HG02981 (cell line): ENCODE data around the gene PDE6G.
"Not testable (repeated sequence)": the region's sequence is repeated elsewhere in the genome, so short reads cannot be mapped to it uniquely, and the experiment has no call there.

ENCODE experiments used
- ATAC-seq: cut with Tn5 transposase; IDR thresholded peaks from one replicate; pipeline ENCODE4 v1.9.1; 2021; ENCODE audit warnings: mild to moderate bottlenecking, moderate library complexity; ENCODE audit not compliant: unreplicated experiment

PDE6G gene

DNA sequence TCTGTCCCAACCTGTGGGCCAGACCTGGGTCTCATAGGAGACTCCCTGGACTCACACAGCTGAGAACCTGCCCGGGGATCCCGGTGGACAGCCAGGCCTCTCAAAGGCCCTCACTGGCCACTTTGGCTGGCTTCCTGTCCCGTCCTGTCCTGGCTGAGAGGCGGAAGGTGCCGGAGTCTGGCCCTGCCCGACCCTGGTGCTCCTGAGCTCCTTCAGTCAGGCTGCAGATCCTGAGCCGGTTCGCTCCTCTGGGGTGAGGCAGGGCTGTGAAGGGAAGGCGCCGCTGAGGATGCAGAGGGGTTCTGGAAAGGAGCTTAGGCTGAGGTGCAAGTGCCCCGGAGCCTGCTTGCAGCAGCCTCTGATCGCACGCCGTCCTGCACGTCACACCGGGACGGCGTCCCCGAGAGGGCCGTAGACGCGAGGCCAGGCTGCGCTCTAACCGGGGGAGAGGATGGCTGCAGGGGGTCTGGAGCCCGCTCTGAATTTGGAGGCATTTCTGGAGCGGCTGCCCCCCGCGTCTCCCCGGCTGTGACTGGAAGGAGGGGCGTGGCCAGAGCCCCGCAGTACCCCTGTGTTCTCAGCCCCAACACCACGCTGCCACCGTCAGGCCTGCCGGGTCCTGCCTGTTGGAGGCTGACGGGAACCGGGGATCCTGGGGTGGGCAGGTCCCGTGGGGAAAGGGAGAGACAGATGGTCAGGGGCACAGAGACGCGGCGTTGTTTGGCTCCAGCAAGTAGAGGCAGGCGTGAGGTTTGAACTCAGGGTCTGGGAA lies 31.6 kb upstream of the PDE6G start:
- no peak for ATAC-seq

- ATAC-seq, result no peak
Measured at GRCh38 chr17:81686614-81687013, 30.3 kb upstream of the PDE6G start.

DNA sequence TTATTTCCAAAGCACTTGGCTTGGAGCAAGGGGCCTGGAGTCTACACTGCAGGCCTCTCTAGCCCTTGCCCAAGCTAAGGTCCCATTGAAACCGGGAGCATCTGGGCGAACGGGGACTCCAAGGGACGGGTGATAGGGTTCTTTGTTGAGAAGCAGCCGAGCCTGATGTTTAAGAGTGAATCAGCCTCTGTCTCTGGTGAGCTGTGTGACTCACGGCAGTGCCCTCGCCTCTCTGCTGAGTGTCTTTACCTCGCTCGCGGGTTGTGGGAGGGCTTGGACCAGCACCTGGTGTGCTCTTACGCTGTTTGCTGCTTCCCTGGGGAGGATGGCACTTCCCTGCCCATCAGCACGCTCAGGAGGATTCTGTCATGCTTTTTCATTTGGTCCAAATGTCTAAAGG lies 28.8 kb upstream of the PDE6G start:
- ATAC-seq, result no peak

DNA sequence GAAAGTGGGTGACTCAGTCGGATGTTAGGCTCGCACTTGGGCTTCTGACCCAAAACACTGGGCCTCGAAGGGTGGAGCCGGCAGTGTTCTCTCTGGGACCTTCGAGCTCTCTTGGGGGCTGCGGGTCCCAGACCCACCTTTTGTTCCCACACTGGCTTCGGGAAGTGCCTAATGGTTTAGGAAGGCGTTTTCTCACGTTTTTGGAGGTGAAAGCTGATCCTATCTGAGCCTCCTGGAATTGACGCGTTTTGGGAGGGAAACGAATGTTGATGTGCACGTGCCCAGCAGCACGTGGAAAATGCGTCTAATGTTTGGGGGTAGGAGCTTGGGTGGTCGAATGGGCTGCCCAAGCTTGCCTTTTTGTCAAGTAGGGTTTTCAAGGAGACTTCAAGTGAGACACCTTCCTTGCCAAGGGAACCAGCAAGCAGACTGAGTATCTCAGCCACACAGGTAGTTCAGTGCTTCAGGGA lies 28.1 kb upstream of the PDE6G start:
- ATAC-seq, result no peak

DNA sequence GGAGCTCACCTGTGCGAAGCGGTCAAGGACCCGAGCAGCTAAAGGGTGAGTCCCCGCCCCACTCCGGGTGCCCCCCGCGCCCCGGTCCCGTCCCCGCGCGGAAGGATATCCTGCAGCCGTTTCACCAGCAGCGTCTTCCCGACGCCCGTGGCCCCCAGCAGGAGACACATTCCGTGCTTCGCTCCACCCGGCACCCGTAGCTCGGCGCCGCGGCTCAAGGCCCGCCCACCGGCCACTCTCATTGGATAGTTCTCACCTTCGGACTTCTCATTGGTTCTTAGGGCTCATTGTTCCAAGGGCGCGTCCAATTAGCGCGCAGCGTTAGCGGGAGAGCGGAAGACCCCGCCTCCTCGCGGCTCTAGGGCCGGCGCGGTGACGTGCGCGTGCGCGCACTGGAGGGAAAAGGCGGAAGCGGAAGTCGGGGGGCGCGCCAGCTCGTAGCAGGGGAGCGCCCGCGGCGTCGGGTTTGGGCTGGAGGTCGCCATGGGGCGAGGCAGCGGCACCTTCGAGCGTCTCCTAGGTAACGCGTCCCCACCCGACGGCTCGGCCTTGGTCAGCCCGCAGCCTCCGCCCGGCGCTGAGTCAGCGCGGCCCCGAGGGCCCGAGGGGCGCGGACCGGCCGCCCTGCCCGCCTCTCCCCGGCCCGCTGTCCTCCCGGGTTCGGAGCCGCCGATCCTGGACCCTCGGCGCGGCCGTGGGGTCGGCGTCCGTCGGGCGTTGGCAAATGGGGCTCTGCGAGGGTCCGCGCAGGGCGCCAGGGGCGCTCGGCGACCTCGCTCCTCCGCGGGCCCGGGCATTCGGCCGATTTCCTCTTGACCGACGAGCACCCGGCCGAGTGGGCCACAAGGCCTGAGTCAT lies 27.5 kb upstream of the PDE6G start, which contains the start of the genes ARL16 and HGS:
ARL16 (minus strand) TSS at position 214 of the 858 bp plus-strand sequence; CDS start at position 170, 44 bp downstream.
HGS (plus strand) TSS at position 428 of the 858 bp plus-strand sequence; CDS start at position 484, 56 bp downstream.
- ATAC-seq, result peak; percentile 87

GRCh38 chr17:81683208-81683583 lies 26.9 kb upstream of the PDE6G start:
- ATAC-seq, result no peak

GRCh38 chr17:81682565-81683207 lies 26.3 kb upstream of the PDE6G start:
- no peak for ATAC-seq

DNA sequence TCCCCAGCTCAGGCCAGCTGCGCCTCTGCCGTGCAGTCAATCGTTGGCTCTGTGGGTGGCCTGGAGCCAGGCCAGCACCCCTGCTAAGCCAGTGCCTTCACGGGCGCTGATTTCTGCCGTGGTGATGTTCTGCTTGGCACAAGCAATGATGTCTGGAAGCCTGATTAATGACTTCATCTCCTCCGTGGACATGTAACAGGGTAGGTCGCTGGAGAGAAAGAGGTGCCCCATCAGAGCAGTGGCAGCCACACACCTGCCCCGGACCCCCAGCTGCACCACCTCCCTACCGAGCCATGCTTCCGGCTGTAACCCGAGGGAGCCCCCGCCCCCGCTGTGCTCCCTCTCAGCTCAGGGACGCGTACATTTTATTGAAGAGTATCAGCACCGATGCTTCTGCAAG lies 25.3 kb upstream of the PDE6G start:
- ATAC-seq, result no peak

- ATAC-seq, result no peak
Measured at GRCh38 chr17:81680150-81680549, 23.8 kb upstream of the PDE6G start.

GRCh38 chr17:81676906-81677305 lies 20.6 kb upstream of the PDE6G start:
- no peak for ATAC-seq

GRCh38 chr17:81675515-81676221 lies 19.3 kb upstream of the PDE6G start:
- not testable (repeated sequence) for ATAC-seq

DNA sequence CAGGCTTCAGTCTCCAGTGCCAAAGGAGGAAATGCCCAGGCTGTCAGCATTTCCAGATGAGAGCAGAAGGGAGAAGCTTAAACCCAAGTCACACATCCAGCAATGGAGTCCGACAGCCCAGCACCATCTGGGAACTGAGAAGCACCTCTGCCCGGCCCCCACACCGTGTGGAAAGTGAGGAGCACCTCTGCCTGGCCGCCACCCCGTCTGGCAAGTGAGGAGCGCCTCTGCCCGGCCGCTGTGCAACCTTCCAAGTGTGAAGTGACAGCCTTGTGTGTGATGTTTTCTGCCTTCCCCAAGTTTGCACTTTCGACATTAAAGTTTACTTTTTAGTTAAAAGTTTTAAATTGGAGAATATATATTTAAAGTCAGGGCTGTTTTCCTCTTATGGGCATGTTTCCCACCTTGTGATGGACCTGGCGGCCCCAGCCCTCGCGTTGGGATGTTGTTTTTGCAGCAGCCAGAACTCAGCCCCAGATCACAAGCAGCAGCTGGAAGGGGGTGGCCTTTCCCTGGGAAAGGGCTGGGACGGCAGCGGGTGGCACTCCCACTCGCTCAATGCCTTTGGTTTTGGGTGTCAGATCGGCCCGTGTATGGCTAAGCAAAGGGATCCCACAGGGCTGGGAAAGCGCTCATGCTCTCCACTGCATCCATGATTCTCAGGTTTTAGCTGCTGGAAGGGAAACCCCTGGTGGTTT lies 17.4 kb upstream of the PDE6G start:
- ATAC-seq, result no peak

DNA sequence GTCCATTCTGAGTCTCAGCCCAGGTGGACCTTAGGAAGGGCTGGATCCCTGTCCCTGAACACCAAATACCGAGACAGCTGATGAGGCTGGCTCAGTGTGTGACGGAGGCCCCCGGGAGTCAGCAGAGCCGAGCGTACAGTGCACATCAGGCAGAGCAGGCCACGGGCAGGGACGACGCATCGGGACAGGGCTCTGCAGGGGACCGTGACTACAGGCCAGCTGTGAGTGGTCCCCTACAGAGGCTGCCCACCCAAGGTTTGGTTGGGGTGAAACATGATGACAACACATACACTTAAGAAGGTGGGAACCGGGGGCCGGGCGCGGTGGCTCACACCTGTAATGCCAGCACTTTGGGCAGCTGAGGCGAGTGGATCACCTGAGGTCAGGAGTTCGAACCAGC lies 16.6 kb upstream of the PDE6G start:
- ATAC-seq, result no peak

GRCh38 chr17:81672504-81672903 lies 16.2 kb upstream of the PDE6G start:
- no peak for ATAC-seq

DNA sequence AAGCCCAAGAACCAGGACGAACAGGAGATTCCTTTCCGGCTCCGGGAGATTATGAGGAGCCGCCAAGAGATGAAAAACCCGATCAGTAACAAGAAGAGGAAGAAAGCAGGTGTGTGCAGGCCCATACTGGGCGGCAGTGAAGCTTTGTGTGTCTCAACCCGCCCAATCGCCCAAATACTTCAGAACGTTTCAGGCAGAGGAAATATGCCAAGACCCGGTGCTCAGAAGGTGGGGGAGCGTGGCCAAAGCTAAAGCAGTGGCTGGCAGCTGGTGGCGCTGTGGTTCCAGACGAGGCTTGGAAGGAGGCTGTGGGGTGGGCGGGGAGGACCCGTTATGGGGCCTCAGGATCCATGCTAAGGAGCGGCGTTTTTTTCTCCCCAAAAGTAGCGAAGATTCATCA lies 11.4 kb upstream of the PDE6G start:
- ATAC-seq, result no peak

- ATAC-seq, result peak; percentile 92
Measured at GRCh38 chr17:81666342-81667191, 10.2 kb upstream of the PDE6G start, which contains the start of the genes CCDC137 and OXLD1. CCDC137 (plus strand) TSS chr17:81666737; CDS start chr17:81666767, 30 bp downstream. OXLD1 (minus strand) TSS chr17:81666605; CDS start chr17:81666577, 28 bp downstream.

- no peak for ATAC-seq
Measured at GRCh38 chr17:81666092-81666341, 9.7 kb upstream of the PDE6G start.

- no peak for ATAC-seq
Measured at GRCh38 chr17:81665205-81666091, 9.1 kb upstream of the PDE6G start.
